Progenitor cell of endocrine pancreas (in vitro differentiated cells): ENCODE results near the gene SLFN5. TPM values are rescaled to one million over a fixed set of nuclear protein-coding genes. Genes with fewer than 3 reads are reported as not detected.

Experiments used
- DNase-seq: peaks from one replicate; pipeline ENCODE4 v3.0.0; 2021; ENCODE audit warnings: low spot score; ENCODE audit not compliant: unreplicated experiment
- H3K27ac Mint-ChIP-seq: 2 replicates; pipeline ENCODE4 v1.8.0; 2021; ENCODE audit warnings: mild to moderate bottlenecking, moderate library complexity, mixed read lengths
- H3K27me3 Mint-ChIP-seq: 2 replicates; pipeline ENCODE4 v1.8.0; 2021; ENCODE audit warnings: mixed read lengths
- H3K36me3 Mint-ChIP-seq: 2 replicates; pipeline ENCODE4 v1.8.0; 2022; ENCODE audit warnings: mixed read lengths; ENCODE audit not compliant: insufficient read depth
- H3K4me1 Mint-ChIP-seq: 2 replicates; pipeline ENCODE4 v1.8.0; 2021; ENCODE audit warnings: low read depth, mixed read lengths
- H3K4me3 Mint-ChIP-seq: 2 replicates; pipeline ENCODE4 v1.8.0; 2021; ENCODE audit warnings: low read depth, mild to moderate bottlenecking, moderate library complexity, mixed read lengths
- H3K9me3 Mint-ChIP-seq: 2 replicates; pipeline ENCODE4 v1.8.0; 2021; ENCODE audit warnings: low read depth, mixed read lengths
- CTCF ChIP-seq: fragments of 200-600 bp; sonication (generic); IDR thresholded peaks from one replicate; pipeline ENCODE4 v1.5.0; 2021; ENCODE audit warnings: antibody characterized with exemption, mild to moderate bottlenecking; ENCODE audit not compliant: unreplicated experiment
- total RNA-seq: library from RNA; stranded (reverse); gene quantifications from 2 replicates; pipeline ENCODE4 v1.2.1, GENCODE V29; 2021

The SLFN5 gene
- total RNA-seq, 1 donor from 2014 or later: 13.1 TPM

- TF ChIP-seq CTCF: no peak
- H3K36me3 Mint-ChIP-seq: no peaks in the 10 kb centered on the region
- no peaks in the 10 kb centered on the region for H3K27me3 Mint-ChIP-seq
- H3K9me3 Mint-ChIP-seq: no peaks in the 10 kb centered on the region
- H3K27ac Mint-ChIP-seq: no peak overlapping the region
- DNase-seq: no peak
- no peak overlapping the region for H3K4me3 Mint-ChIP-seq
- H3K4me1 Mint-ChIP-seq: peaks cover 7% of the 10 kb centered on the region
Observed at GRCh38 chr17:35252651-35253050, 9.8 kb downstream of the SLFN5 start.

GRCh38 chr17:35254107-35254773 lies 11.4 kb downstream of the SLFN5 start:
- no peaks in the 10 kb centered on the region for H3K27me3 Mint-ChIP-seq
- no peak for TF ChIP-seq CTCF
- H3K4me1 Mint-ChIP-seq: peaks cover 7% of the 10 kb centered on the region
- H3K9me3 Mint-ChIP-seq: no peaks in the 10 kb centered on the region
- H3K27ac Mint-ChIP-seq: no peak overlapping the region
- no peak for DNase-seq
- H3K4me3 Mint-ChIP-seq: no peak overlapping the region
- peaks cover 3% of the 10 kb centered on the region for H3K36me3 Mint-ChIP-seq

GRCh38 chr17:35255316-35255715 lies 12.4 kb downstream of the SLFN5 start:
- peaks cover 7% of the 10 kb centered on the region for H3K36me3 Mint-ChIP-seq
- no peaks in the 10 kb centered on the region for H3K9me3 Mint-ChIP-seq
- no peak for DNase-seq
- peaks cover 7% of the 10 kb centered on the region for H3K4me1 Mint-ChIP-seq
- H3K4me3 Mint-ChIP-seq: no peak overlapping the region
- H3K27me3 Mint-ChIP-seq: no peaks in the 10 kb centered on the region
- H3K27ac Mint-ChIP-seq: no peak overlapping the region
- TF ChIP-seq CTCF: no peak

GRCh38 chr17:35256629-35257028 lies 13.8 kb downstream of the SLFN5 start:
- no peaks in the 10 kb centered on the region for H3K9me3 Mint-ChIP-seq
- H3K4me3 Mint-ChIP-seq: no peak overlapping the region
- peaks cover 7% of the 10 kb centered on the region for H3K4me1 Mint-ChIP-seq
- peaks cover 7% of the 10 kb centered on the region for H3K36me3 Mint-ChIP-seq
- peak; percentile 10 for TF ChIP-seq CTCF
- H3K27ac Mint-ChIP-seq: no peak overlapping the region
- DNase-seq: no peak
- no peaks in the 10 kb centered on the region for H3K27me3 Mint-ChIP-seq

- Mint-ChIP-seq H3K4me1 (peaks cover 7% of the 10 kb centered on the region), H3K4me3 (no peak overlapping the region), H3K9me3 (no peaks in the 10 kb centered on the region), H3K27me3 (no peaks in the 10 kb centered on the region), H3K36me3 (peaks cover 7% of the 10 kb centered on the region), H3K27ac (peak overlapping the region; percentile 41)
- DNase-seq: no peak
- TF ChIP-seq CTCF: no peak
Observed at GRCh38 chr17:35257208-35257659, 14.4 kb downstream of the SLFN5 start.
